H9 (cell line): ENCODE data around the gene NRG3. TPM values are rescaled to one million over a fixed set of nuclear protein-coding genes. Genes with fewer than 3 reads are reported as not detected.

Experiments
- DNase-seq: peaks from one replicate; pipeline ENCODE4 v3.0.0-alpha.2; 2017
- H2AFZ ChIP-seq: one replicate; pipeline ENCODE4 v1.6.1; 2013; ENCODE audit warnings: mild to moderate bottlenecking, low read length, control low read depth, moderate library complexity
- H2AK5ac ChIP-seq: 2 replicates; pipeline ENCODE4 v1.6.1; 2013; ENCODE audit warnings: low read length, control low read depth, mixed read lengths; ENCODE audit not compliant: insufficient read length
- H2BK120ac ChIP-seq: one replicate; pipeline ENCODE4 v1.6.1; 2013; ENCODE audit warnings: low read depth, mild to moderate bottlenecking, low read length, control low read depth, inconsistent platforms; ENCODE audit not compliant: poor library complexity, severe bottlenecking
- H2BK12ac ChIP-seq: 2 replicates; pipeline ENCODE4 v1.6.1; 2013; ENCODE audit warnings: low read length, control low read depth, mixed read lengths, low read depth; ENCODE audit not compliant: insufficient read length
- H2BK15ac ChIP-seq: 2 replicates; pipeline ENCODE4 v1.6.1; 2013; ENCODE audit warnings: low read depth, low read length, control low read depth
- H2BK20ac ChIP-seq: one replicate; pipeline ENCODE4 v1.6.1; 2013; ENCODE audit warnings: low read depth, mild to moderate bottlenecking, low read length, control low read depth, inconsistent platforms; ENCODE audit not compliant: poor library complexity, severe bottlenecking
- H2BK5ac ChIP-seq: 2 replicates; pipeline ENCODE4 v1.6.1; 2013; ENCODE audit warnings: low read length, control low read depth, mixed read lengths; ENCODE audit not compliant: insufficient read length
- H3K14ac ChIP-seq: 2 replicates; pipeline ENCODE4 v1.6.1; 2013; ENCODE audit warnings: low read length, control low read depth; ENCODE audit not compliant: insufficient read depth
- H3K18ac ChIP-seq: 2 replicates; pipeline ENCODE4 v1.6.1; 2013; ENCODE audit warnings: low read depth, mild to moderate bottlenecking, mixed read lengths, low read length, control low read depth; ENCODE audit not compliant: insufficient read length
- H3K23ac ChIP-seq: 2 replicates; pipeline ENCODE4 v1.6.1; 2013; ENCODE audit warnings: low read length, control low read depth, mixed read lengths, low read depth; ENCODE audit not compliant: insufficient read length
- H3K23me2 ChIP-seq: 2 replicates; pipeline ENCODE4 v1.6.1; 2013; ENCODE audit warnings: low read depth, mild to moderate bottlenecking, mixed read lengths, low read length, control low read depth; ENCODE audit not compliant: insufficient read length, poor library complexity, severe bottlenecking
- H3K27ac ChIP-seq: 2 replicates; pipeline ENCODE4 v1.5.1; 2013; ENCODE audit warnings: low read length, control low read depth, mixed read lengths, low read depth; ENCODE audit not compliant: insufficient read length
- H3K27me3 ChIP-seq: 2 replicates; pipeline ENCODE4 v1.6.1; 2013; ENCODE audit warnings: low read length, control low read depth, inconsistent platforms; ENCODE audit not compliant: insufficient read depth
- H3K4ac ChIP-seq: 2 replicates; pipeline ENCODE4 v1.6.1; 2013; ENCODE audit warnings: low read depth, mild to moderate bottlenecking, control low read depth, inconsistent platforms, low read length, moderate library complexity
- H3K4me1 ChIP-seq: 2 replicates; pipeline ENCODE4 v1.6.1; 2013; ENCODE audit warnings: low read length, control low read depth, inconsistent platforms; ENCODE audit not compliant: insufficient read depth
- H3K4me2 ChIP-seq: 2 replicates; pipeline ENCODE4 v1.6.1; 2013; ENCODE audit warnings: low read length, control low read depth, mixed read lengths; ENCODE audit not compliant: insufficient read length, insufficient read depth
- H3K56ac ChIP-seq: 2 replicates; pipeline ENCODE4 v1.6.1; 2013; ENCODE audit warnings: low read depth, mild to moderate bottlenecking, mixed read lengths, low read length, control low read depth; ENCODE audit not compliant: insufficient read length
- H3K79me1 ChIP-seq: 2 replicates; pipeline ENCODE4 v1.6.1; 2013; ENCODE audit warnings: low read depth, mild to moderate bottlenecking, moderate library complexity, low read length, control low read depth, inconsistent platforms; ENCODE audit not compliant: insufficient read depth, poor library complexity, severe bottlenecking
- H3K79me2 ChIP-seq: 2 replicates; pipeline ENCODE4 v1.6.1; 2013; ENCODE audit warnings: low read length, control low read depth, inconsistent platforms; ENCODE audit not compliant: insufficient read depth
- H3K9ac ChIP-seq: 2 replicates; pipeline ENCODE4 v1.6.1; 2013; ENCODE audit warnings: low read length, control low read depth, mixed read lengths; ENCODE audit not compliant: insufficient read length; ENCODE audit errors: extremely low read depth
- H3K9me3 ChIP-seq: one replicate; pipeline ENCODE4 v1.6.1; 2013; ENCODE audit warnings: low read depth, low read length, inconsistent platforms; ENCODE audit not compliant: control insufficient read depth
- H3T11ph ChIP-seq: one replicate; pipeline ENCODE4 v1.6.1; 2013; ENCODE audit warnings: mild to moderate bottlenecking, low read length, control low read depth, inconsistent platforms
- H4K20me1 ChIP-seq: one replicate; pipeline ENCODE4 v1.6.1; 2013; ENCODE audit not compliant: control insufficient read depth, insufficient read length, insufficient read depth
- H4K5ac ChIP-seq: 2 replicates; pipeline ENCODE4 v1.6.1; 2013; ENCODE audit warnings: low read depth, mild to moderate bottlenecking, mixed read lengths, low read length, control low read depth; ENCODE audit not compliant: insufficient read length
- H4K8ac ChIP-seq: replicated peaks from 2 replicates; pipeline ENCODE4 v1.6.1; 2013; ENCODE audit warnings: low read length, control low read depth, mixed read lengths, low read depth; ENCODE audit not compliant: insufficient read length
- H4K91ac ChIP-seq: 2 replicates; pipeline ENCODE4 v1.6.1; 2013; ENCODE audit warnings: low read depth, mild to moderate bottlenecking, moderate library complexity, mixed read lengths, low read length, control low read depth; ENCODE audit not compliant: insufficient read length
- H3K27ac Mint-ChIP-seq, 3 experiments: 2 replicates in 2 of 3; 3 replicates in 1 of 3; pipeline ENCODE4 v1.8.0; 2020 to 2021; ENCODE audit warnings: mixed read lengths in 3 of 3, mild to moderate bottlenecking in 1 of 3, moderate library complexity in 1 of 3
- H3K27me3 Mint-ChIP-seq: 2 replicates; pipeline ENCODE4 v1.8.0; 2021; ENCODE audit warnings: low read depth, mild to moderate bottlenecking, moderate library complexity, mixed read lengths
- H3K36me3 Mint-ChIP-seq, 3 experiments: 2 replicates in 2 of 3; 3 replicates in 1 of 3; pipeline ENCODE4 v1.8.0; 2020 to 2021; ENCODE audit warnings: low read depth in 3 of 3, mixed read lengths in 3 of 3; ENCODE audit not compliant: insufficient read depth in 1 of 3
- H3K4me1 Mint-ChIP-seq, 2 experiments: 2 replicates each; pipeline ENCODE4 v1.8.0; 2020; ENCODE audit warnings: mixed read lengths in 2 of 2
- H3K4me3 Mint-ChIP-seq, 2 experiments: 2 replicates in 1 of 2; 3 replicates in 1 of 2; pipeline ENCODE4 v1.8.0; 2020 to 2021; ENCODE audit warnings: mild to moderate bottlenecking in 2 of 2, mixed read lengths in 2 of 2, moderate library complexity in 1 of 2
- H3K9me3 Mint-ChIP-seq, 2 experiments: 2 replicates in 1 of 2; 3 replicates in 1 of 2; pipeline ENCODE4 v1.8.0; 2020; ENCODE audit warnings: mild to moderate bottlenecking in 2 of 2, mixed read lengths in 2 of 2, moderate library complexity in 1 of 2
- WGBS: extraction: QIAGEN DNeasy Blood & Tissue Kit; methylation state at CpG from one replicate; pipeline ENCODE4 v1.1.7; 2013; ENCODE audit warnings: missing lambda C conversion rate, low lambda C conversion rate, mixed read lengths; ENCODE audit not compliant: insufficient read length; ENCODE audit errors: extremely low coverage; 5-methylcytosine and 5-hydroxymethylcytosine counted together
- total RNA-seq: library from RNA; stranded (reverse); gene quantifications from 2 replicates; pipeline ENCODE4 v1.2.1, GENCODE V29; 2021
- TF ChIP-seq, protein P1 (sequence below): fragments of 200-600 bp; sonication (generic); conservative IDR thresholded peaks from 3 replicates; pipeline ENCODE4 v1.8.0; 2021; ENCODE audit warnings: antibody characterized with exemption, mild to moderate bottlenecking

NRG3 gene
- total RNA-seq, 1 experiment from 2014 or later = 1.6 TPM

DNA sequence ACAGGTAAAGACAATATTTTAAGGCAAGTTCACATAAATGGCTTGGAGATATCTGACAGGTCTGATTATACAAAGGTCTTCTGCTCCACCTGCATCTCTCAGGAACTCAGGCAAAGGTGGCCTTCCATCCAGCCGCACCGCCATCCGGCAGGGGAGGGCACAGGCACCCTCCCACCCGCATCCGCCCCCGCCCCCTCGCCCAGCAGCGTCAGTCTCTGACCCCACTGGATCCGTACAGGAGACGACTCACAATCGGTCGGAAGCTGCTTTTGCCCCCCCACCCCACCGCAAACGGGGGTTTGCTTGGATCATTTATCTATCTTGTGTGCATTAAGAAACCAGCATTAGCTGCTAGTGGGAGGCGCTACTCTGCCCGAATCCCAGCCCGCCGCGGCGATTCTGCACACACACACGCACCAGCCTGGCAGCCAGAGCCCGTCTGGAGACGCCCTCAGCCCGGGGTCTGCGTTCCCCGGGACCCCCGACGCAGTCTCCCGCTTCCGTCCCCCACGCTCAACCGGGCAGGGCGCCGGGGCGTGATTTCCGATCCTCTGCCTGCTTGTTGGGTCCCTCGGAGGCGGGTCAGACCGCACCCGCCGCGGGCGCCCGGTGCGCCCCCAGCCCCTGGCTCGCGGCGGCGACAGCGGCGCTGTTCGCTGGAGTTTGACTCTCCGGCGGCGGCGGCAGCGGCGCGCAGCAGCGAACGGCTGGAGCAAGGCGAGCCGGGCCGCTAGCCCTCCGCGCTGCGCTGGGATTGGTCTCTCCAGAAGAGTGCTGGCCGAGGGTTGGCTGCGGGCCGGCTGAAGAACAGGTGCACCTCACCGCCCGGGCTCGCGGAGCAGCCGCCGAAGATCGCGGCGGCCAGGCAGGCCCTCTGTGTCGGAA, 820 bp upstream of the NRG3 start:
- no peak overlapping the region for H2BK12ac ChIP-seq
- H3T11ph ChIP-seq = no peak overlapping the region
- H3K23ac ChIP-seq = no peak overlapping the region
- TF ChIP-seq, protein P1, sequence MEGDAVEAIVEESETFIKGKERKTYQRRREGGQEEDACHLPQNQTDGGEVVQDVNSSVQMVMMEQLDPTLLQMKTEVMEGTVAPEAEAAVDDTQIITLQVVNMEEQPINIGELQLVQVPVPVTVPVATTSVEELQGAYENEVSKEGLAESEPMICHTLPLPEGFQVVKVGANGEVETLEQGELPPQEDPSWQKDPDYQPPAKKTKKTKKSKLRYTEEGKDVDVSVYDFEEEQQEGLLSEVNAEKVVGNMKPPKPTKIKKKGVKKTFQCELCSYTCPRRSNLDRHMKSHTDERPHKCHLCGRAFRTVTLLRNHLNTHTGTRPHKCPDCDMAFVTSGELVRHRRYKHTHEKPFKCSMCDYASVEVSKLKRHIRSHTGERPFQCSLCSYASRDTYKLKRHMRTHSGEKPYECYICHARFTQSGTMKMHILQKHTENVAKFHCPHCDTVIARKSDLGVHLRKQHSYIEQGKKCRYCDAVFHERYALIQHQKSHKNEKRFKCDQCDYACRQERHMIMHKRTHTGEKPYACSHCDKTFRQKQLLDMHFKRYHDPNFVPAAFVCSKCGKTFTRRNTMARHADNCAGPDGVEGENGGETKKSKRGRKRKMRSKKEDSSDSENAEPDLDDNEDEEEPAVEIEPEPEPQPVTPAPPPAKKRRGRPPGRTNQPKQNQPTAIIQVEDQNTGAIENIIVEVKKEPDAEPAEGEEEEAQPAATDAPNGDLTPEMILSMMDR = peak; percentile 16; the same call in 1 of the 3 replicates
- Mint-ChIP-seq H3K36me3 (peaks cover 0 to 2% (median 0%) of the 10 kb centered on the region in 3 experiments; a peak in 2 of 7 replicates), H3K9me3 (peaks cover 0 to 3% of the 10 kb centered on the region in 2 experiments; a peak in 4 of 5 replicates), H3K4me1 (peaks cover 31 to 35% of the 10 kb centered on the region in 2 experiments), H3K27ac (no peak overlapping the region), H3K4me3 (peak overlapping the region; percentile 64 to 80), H3K27me3 (peaks cover 69% of the 10 kb centered on the region)
- H3K27ac ChIP-seq = no peak overlapping the region
- H4K8ac ChIP-seq = no peak overlapping the region
- H3K14ac ChIP-seq = no peak overlapping the region
- no peak overlapping the region for H3K18ac ChIP-seq
- peaks cover 23% of the 10 kb centered on the region for H3K23me2 ChIP-seq
- no peak overlapping the region for H4K91ac ChIP-seq
- H2BK15ac ChIP-seq = no peak overlapping the region
- no peak overlapping the region for H2BK5ac ChIP-seq
- H3K79me2 ChIP-seq = no peaks in the 10 kb centered on the region
- DNase-seq = peak; percentile 85
- H3K4me1 ChIP-seq = peaks cover 1% of the 10 kb centered on the region; the same call in 1 of the 2 replicates
- WGBS = no CpG with 5 or more reads among the region's 80 CpGs
- no peak overlapping the region for H2BK120ac ChIP-seq
- H3K4ac ChIP-seq = no peak overlapping the region
- H2AK5ac ChIP-seq = no peak overlapping the region
- H3K9me3 ChIP-seq = no peaks in the 10 kb centered on the region
- no peak overlapping the region for H4K5ac ChIP-seq
- no peaks in the 10 kb centered on the region for H4K20me1 ChIP-seq
- H2BK20ac ChIP-seq = no peak overlapping the region
- no peak overlapping the region for H3K56ac ChIP-seq
- H3K9ac ChIP-seq = no peak overlapping the region
- H2AFZ ChIP-seq = no peak overlapping the region
- peaks cover 11% of the 10 kb centered on the region for H3K27me3 ChIP-seq
- peak overlapping the region; percentile 56 for H3K4me2 ChIP-seq
- H3K79me1 ChIP-seq = no peaks in the 10 kb centered on the region
